HepG2 (cell line): ENCODE data around the gene WIPF3. TPM values are rescaled to one million over a fixed set of nuclear protein-coding genes. Genes with fewer than 3 reads are reported as not detected.

Experiments used
- ATAC-seq: fragments of 200-7000 bp; cut with Tn5 transposase; 3 replicates; pipeline ENCODE4 v1.9.1; 2020; ENCODE audit warnings: mild to moderate bottlenecking, moderate library complexity
- BruUV-seq: library from RNA; stranded (reverse); fragments of 400-500 nt; replicated peaks from 2 replicates; lab custom pipeline; 2021; lab: Mats Ljungman, UMichigan
- CTCF ChIA-PET: fragments of 300-600 bp; formaldehyde crosslinking; extraction: SDS; loops from one replicate; lab custom pipeline; 2021; ENCODE audit warnings: low total read pairs, inconsistent platforms, low intra/inter-chr PET ratio; lab: Yijun Ruan, JAX
- POLR2A ChIA-PET: fragments of 350-600 bp; sonication (Branson Sonifier 250); formaldehyde crosslinking; loops from one replicate; lab custom pipeline; 2020; ENCODE audit warnings: antibody characterized with exemption, inconsistent platforms; lab: Yijun Ruan, JAX
- DNase-seq: peaks from one replicate; pipeline ENCODE4 v3.0.0-alpha.2; 2015; ENCODE audit warnings: low spot score
- FAIRE-seq: peaks from 3 replicates; lab custom pipeline; 2011; peaks lifted over from hg19 to GRCh38; lab: Jason Lieb, UNC
- H2AFZ ChIP-seq: one replicate; pipeline ENCODE4 v1.6.1; 2011; ENCODE audit warnings: low read length, inconsistent platforms
- H3K27ac ChIP-seq: fragments of 300-600 bp; 3 replicates; pipeline ENCODE4 v1.8.0; 2011; ENCODE audit warnings: mixed run types, mild to moderate bottlenecking, mixed read lengths, low read length, inconsistent platforms; ENCODE audit not compliant: insufficient read depth; ENCODE audit errors: extremely low read length
- H3K27me3 ChIP-seq, 2 experiments: fragments of 200-600 bp in 1 of 2; 2 replicates in 1 of 2; 3 replicates in 1 of 2; pipeline versions ENCODE4 v1.6.0 to v1.8.0; 2011; ENCODE audit warnings: low read length in 2 of 2, mild to moderate bottlenecking in 2 of 2, moderate library complexity in 2 of 2, inconsistent platforms in 1 of 2; ENCODE audit not compliant: insufficient read depth in 2 of 2, control insufficient read depth in 1 of 2
- H3K36me3 ChIP-seq, 2 experiments: fragments of 200-600 bp in 1 of 2; replicated peaks in 1 of 2; 2 replicates in 1 of 2; 3 replicates in 1 of 2; pipeline versions ENCODE4 v1.5.1 to v1.8.0; 2011; ENCODE audit warnings: low read length in 2 of 2, inconsistent platforms in 1 of 2; ENCODE audit not compliant: insufficient read depth in 2 of 2, control insufficient read depth in 1 of 2
- H3K4me1 ChIP-seq: 2 replicates; pipeline ENCODE4 v1.5.1; 2012; ENCODE audit warnings: low read length, inconsistent platforms; ENCODE audit not compliant: insufficient read depth
- H3K4me2 ChIP-seq: 2 replicates; pipeline ENCODE4 v1.6.0; 2011; ENCODE audit warnings: low read depth, low read length, inconsistent platforms
- H3K4me3 ChIP-seq, 3 experiments: fragments of 200-600 bp in 1 of 3; sonication (generic), shearing (Covaris generic) in 1 of 3; replicated peaks in 1 of 3; 2 replicates each; pipeline ENCODE4 v1.5.1; 2011 to 2016; ENCODE audit warnings: low read length in 3 of 3, inconsistent platforms in 2 of 3, low read depth in 2 of 3, mild to moderate bottlenecking in 2 of 3, control low read depth in 1 of 3, mixed read lengths in 1 of 3; ENCODE audit not compliant: insufficient read depth in 1 of 3
- H3K79me2 ChIP-seq: one replicate; pipeline ENCODE4 v1.6.1; 2011; ENCODE audit warnings: low read length, inconsistent platforms; ENCODE audit not compliant: insufficient read depth
- H3K9ac ChIP-seq: 2 replicates; pipeline ENCODE4 v1.6.0; 2011; ENCODE audit warnings: mild to moderate bottlenecking, low read depth, low read length, inconsistent platforms; ENCODE audit not compliant: insufficient read depth
- H3K9me3 ChIP-seq: 2 replicates; pipeline ENCODE4 v1.5.1; 2012; ENCODE audit warnings: mild to moderate bottlenecking, low read length
- H4K20me1 ChIP-seq: 2 replicates; pipeline ENCODE4 v1.6.0; 2011; ENCODE audit warnings: inconsistent platforms, mild to moderate bottlenecking, low read length, moderate library complexity; ENCODE audit not compliant: insufficient read depth
- ATF6 ChIP-seq: sonication (generic); formaldehyde crosslinking; conservative IDR thresholded peaks from 2 replicates; pipeline ENCODE4 v1.4.0; 2020; ENCODE audit warnings: missing genetic modification reagents
- ATF7-NPFF ChIP-seq: sonication (generic); formaldehyde crosslinking; IDR thresholded peaks from 2 replicates; pipeline ENCODE4 v1.8.1; 2023; ENCODE audit warnings: mild to moderate bottlenecking, low read depth, missing genetic modification reagents, moderate library complexity
- JDP2 ChIP-seq: sonication (generic); formaldehyde crosslinking; IDR thresholded peaks from 2 replicates; pipeline ENCODE4 v1.8.1; 2022; ENCODE audit warnings: missing genetic modification reagents, borderline replicate concordance
- JUNB ChIP-seq: sonication (generic); formaldehyde crosslinking; IDR thresholded peaks from 2 replicates; pipeline ENCODE4 v1.8.0; 2022; ENCODE audit warnings: missing genetic modification reagents, mild to moderate bottlenecking, borderline replicate concordance
- MXD3 ChIP-seq: IDR thresholded peaks from 2 replicates; pipeline ENCODE4 v1.6.1; 2016; ENCODE audit warnings: mild to moderate bottlenecking, missing biosample characterization, missing genetic modification reagents
- NFIC ChIP-seq: IDR thresholded peaks from 2 replicates; pipeline ENCODE4 v1.6.1; 2012; ENCODE audit warnings: mild to moderate bottlenecking, low read length, inconsistent platforms
- NONO ChIP-seq, 2 experiments: fragments of 450-650 bp in 1 of 2; sonication (generic) in 1 of 2; formaldehyde crosslinking in 1 of 2; IDR thresholded peaks in 1 of 2; conservative IDR thresholded peaks in 1 of 2; 2 replicates each; pipeline versions ENCODE4 v1.6.1 to v1.8.0; 2017 to 2022; ENCODE audit warnings: mild to moderate bottlenecking in 1 of 2, missing genetic modification reagents in 1 of 2, moderate library complexity in 1 of 2
- RXRA ChIP-seq: sonication (generic); formaldehyde crosslinking; IDR thresholded peaks from 2 replicates; pipeline ENCODE4 v1.5.1; 2020; ENCODE audit warnings: missing genetic modification reagents
- SP5 ChIP-seq: IDR thresholded peaks from 2 replicates; pipeline ENCODE4 v1.6.1; 2016; ENCODE audit warnings: low read depth, borderline replicate concordance
- TEAD3 ChIP-seq: optimal IDR thresholded peaks from 2 replicates; pipeline ENCODE3; 2016; ENCODE audit warnings: borderline replicate concordance
- ZKSCAN8 ChIP-seq: IDR thresholded peaks from 2 replicates; pipeline ENCODE4 v1.6.1; 2016; ENCODE audit warnings: borderline replicate concordance, missing genetic modification reagents, missing compliant biosample characterization
- ZNF451 ChIP-seq: sonication (generic); formaldehyde crosslinking; IDR thresholded peaks from 2 replicates; pipeline ENCODE4 v1.5.0; 2020; ENCODE audit warnings: mild to moderate bottlenecking, missing genetic modification reagents
- ZNF510 ChIP-seq: sonication (generic); formaldehyde crosslinking; IDR thresholded peaks from 2 replicates; pipeline ENCODE4 v1.4.0; 2020; ENCODE audit warnings: low read depth, mild to moderate bottlenecking, missing genetic modification reagents
- WGBS: methylation state at CpG from one replicate; pipeline ENCODE4 v1.1.6; 2017; ENCODE audit warnings: low lambda C conversion rate; 5-methylcytosine and 5-hydroxymethylcytosine counted together
- in situ Hi-C: cut with HindIII; loops from 2 replicates; pipeline ENCODE4 v1.10.0; 2017; ENCODE audit warnings: low pct_unique_long_range_greater_than_20kb; ENCODE audit not compliant: extremely low pct_ligation_motif_present
- intact Hi-C: fragments of 100-400 bp; cut with micrococcal nuclease; formaldehyde crosslinking; loops from one replicate; pipeline ENCODE4 v1.10.0; 2022; ENCODE audit not compliant: unreplicated experiment
- polyA plus RNA-seq, 8 experiments: library from polyadenylated mRNA; depleted of rRNA in 3 of 8; stranded (reverse) in 7 of 8; unstranded in 1 of 8; fragments of >200 nt; fragmentation: Illumina TruSeq in 4 of 8; extraction: Trizol in 4 of 8; gene quantifications; 2 replicates each; pipeline versions ENCODE4 v1.2.1 to v1.2.3, GENCODE V29; 2011 to 2016; ENCODE audit warnings: low read depth in 4 of 8, missing spikeins in 1 of 8, mixed read lengths in 1 of 8; ENCODE audit not compliant: insufficient read depth in 1 of 8
- total RNA-seq, 5 experiments: library from RNA; depleted of rRNA; stranded (reverse); fragments of >200 nt; fragmentation: Illumina TruSeq; extraction: Trizol; gene quantifications; 2 replicates each; pipeline ENCODE4 v1.2.3, GENCODE V29; 2016; ENCODE audit warnings: low read depth in 1 of 5
- TF ChIP-seq, protein P1 (sequence below): sonication (generic); formaldehyde crosslinking; IDR thresholded peaks from 2 replicates; pipeline ENCODE4 v1.4.0; 2020; ENCODE audit warnings: mild to moderate bottlenecking, missing genetic modification reagents
- TF ChIP-seq, protein P2 (sequence below): sonication (generic); formaldehyde crosslinking; IDR thresholded peaks from 2 replicates; pipeline ENCODE4 v1.4.0; 2020; ENCODE audit warnings: missing genetic modification reagents, borderline replicate concordance

The WIPF3 gene
- total and polyA plus RNA-seq, 2 of the 13 experiments (the other 11 are each of a cell fraction or from before 2014, with no cell fraction given) = 0.03 TPM; not detected in 1

- TF ChIP-seq ATF7-NPFF (peak; percentile 63; the same call in 1 of the 2 replicates), ZNF510 (CRISPR knock-in tag) (no peak), MXD3 (CRISPR knock-in tag) (0 out of 2 replicates have a peak, but pooled peaks have one; percentile 23), ZNF451 (CRISPR knock-in tag) (0 out of 2 replicates have a peak, but pooled peaks have one; percentile 41)
- TF ChIP-seq, protein P1, sequence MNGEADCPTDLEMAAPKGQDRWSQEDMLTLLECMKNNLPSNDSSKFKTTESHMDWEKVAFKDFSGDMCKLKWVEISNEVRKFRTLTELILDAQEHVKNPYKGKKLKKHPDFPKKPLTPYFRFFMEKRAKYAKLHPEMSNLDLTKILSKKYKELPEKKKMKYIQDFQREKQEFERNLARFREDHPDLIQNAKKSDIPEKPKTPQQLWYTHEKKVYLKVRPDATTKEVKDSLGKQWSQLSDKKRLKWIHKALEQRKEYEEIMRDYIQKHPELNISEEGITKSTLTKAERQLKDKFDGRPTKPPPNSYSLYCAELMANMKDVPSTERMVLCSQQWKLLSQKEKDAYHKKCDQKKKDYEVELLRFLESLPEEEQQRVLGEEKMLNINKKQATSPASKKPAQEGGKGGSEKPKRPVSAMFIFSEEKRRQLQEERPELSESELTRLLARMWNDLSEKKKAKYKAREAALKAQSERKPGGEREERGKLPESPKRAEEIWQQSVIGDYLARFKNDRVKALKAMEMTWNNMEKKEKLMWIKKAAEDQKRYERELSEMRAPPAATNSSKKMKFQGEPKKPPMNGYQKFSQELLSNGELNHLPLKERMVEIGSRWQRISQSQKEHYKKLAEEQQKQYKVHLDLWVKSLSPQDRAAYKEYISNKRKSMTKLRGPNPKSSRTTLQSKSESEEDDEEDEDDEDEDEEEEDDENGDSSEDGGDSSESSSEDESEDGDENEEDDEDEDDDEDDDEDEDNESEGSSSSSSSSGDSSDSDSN (CRISPR knock-in tag) = peak; percentile 64; the same call in 1 of the 2 replicates
Observed at GRCh38 chr7:29806208-29806994, at the start of gene WIPF3 (continued).

GRCh38 chr7:29763266-29763665, 43.0 kb upstream of the WIPF3 start:
- Histone ChIP-seq H3K4me1 (peaks cover 7% of the 10 kb centered on the region; the same call in 1 of the 2 replicates), H3K27ac (no peak overlapping the region), H3K27me3 (peaks cover 0 to 6% of the 10 kb centered on the region in 2 experiments; a peak in 2 of 5 replicates), H3K4me2 (no peak overlapping the region), H3K9me3 (no peaks in the 10 kb centered on the region), H3K36me3 (no peaks in the 10 kb centered on the region), H3K79me2 (no peaks in the 10 kb centered on the region), H3K4me3 (no peak overlapping the region), H4K20me1 (no peaks in the 10 kb centered on the region), H3K9ac (no peak overlapping the region), H2AFZ (no peak overlapping the region)
- intact Hi-C loops = no loop called here
- ChIA-PET POLR2A (no interaction called here), CTCF (no interaction called here)
- in situ Hi-C loops = no loop called here
- WGBS = 0% methylated on average over 1 of the region's 1 CpG
- BruUV-seq = no TSS peak
- FAIRE-seq = no peak
- ATAC-seq = no peak
- DNase-seq = no peak
- TF ChIP-seq ATF6 (CRISPR knock-in tag) (no peak), SP5 (CRISPR knock-in tag) (no peak), NFIC (no peak), JDP2 (no peak), TEAD3 (CRISPR knock-in tag) (no peak), JUNB (CRISPR knock-in tag) (no peak), ZKSCAN8 (CRISPR knock-in tag) (no peak), RXRA (CRISPR knock-in tag) (no peak), NONO (IDR thresholded peaks at IDR 0.05) (no peak), NONO (CRISPR knock-in tag; conservative IDR thresholded peaks at IDR 0.05) (no peak)
- TF ChIP-seq, protein P2, sequence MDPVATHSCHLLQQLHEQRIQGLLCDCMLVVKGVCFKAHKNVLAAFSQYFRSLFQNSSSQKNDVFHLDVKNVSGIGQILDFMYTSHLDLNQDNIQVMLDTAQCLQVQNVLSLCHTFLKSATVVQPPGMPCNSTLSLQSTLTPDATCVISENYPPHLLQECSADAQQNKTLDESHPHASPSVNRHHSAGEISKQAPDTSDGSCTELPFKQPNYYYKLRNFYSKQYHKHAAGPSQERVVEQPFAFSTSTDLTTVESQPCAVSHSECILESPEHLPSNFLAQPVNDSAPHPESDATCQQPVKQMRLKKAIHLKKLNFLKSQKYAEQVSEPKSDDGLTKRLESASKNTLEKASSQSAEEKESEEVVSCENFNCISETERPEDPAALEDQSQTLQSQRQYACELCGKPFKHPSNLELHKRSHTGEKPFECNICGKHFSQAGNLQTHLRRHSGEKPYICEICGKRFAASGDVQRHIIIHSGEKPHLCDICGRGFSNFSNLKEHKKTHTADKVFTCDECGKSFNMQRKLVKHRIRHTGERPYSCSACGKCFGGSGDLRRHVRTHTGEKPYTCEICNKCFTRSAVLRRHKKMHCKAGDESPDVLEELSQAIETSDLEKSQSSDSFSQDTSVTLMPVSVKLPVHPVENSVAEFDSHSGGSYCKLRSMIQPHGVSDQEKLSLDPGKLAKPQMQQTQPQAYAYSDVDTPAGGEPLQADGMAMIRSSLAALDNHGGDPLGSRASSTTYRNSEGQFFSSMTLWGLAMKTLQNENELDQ (CRISPR knock-in tag) = no peak
